Measurements from ENCODE around the gene TNFSF11.
"Not testable (repeated sequence)": the region's sequence is repeated elsewhere in the genome, so short reads cannot be mapped to it uniquely, and the experiment has no call there.

The TNFSF11 gene

GRCh38 chr13:42574011-42574410, at the start of gene TNFSF11:
Gene TNFSF11 (plus strand): TSS chr13:42574152. CDS start chr13:42574304, 152 bp downstream.
- DNase-seq, result peak; percentile 43 to 53

GRCh38 chr13:42524487-42525034, 49.4 kb upstream of the TNFSF11 start:
- DNase-seq, result no peak

DNA sequence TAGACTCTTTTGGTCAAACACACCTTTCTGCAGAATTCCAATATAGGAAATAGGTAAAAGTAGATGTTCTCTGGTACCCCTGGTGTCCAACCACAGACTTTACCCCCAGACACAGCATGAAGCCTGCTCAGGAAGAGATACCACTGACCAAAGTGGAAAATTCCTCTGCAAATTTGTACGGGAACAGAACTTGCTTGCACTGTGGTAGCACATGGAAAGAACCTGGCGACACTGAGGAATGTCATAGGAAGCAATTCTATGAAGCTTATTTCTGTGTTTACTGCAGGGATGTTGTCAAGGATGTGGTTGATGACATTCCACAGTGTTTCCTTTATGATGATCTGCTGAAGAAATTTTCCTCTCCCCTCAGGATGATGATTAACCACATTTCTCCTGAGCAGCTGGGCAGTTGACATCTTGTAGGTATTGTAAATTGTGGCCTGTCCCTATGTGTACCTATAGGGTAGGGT, 48.9 kb upstream of the TNFSF11 start:
- no peak for DNase-seq

- DNase-seq, result no peak
Measured at GRCh38 chr13:42526276-42526675, 47.7 kb upstream of the TNFSF11 start.

DNA sequence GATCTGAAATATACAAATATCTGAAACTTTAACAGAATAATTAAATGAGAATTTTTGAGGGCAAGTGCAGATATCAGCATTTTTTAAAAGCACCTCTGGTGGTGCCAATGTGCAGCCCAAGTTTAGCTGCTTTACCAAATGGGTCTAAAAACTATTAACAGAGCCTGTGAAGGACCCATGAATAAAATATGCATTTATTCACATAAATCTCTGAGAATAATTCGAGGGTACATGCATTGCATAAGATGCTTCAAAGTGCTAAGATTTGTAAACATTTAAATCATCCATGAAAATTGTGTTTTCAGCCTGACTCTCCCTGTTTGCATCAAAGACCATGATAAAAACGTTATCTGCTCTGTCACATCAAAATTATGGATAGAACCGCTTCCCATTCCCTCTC, 47.1 kb upstream of the TNFSF11 start:
- DNase-seq, result no peak

DNA sequence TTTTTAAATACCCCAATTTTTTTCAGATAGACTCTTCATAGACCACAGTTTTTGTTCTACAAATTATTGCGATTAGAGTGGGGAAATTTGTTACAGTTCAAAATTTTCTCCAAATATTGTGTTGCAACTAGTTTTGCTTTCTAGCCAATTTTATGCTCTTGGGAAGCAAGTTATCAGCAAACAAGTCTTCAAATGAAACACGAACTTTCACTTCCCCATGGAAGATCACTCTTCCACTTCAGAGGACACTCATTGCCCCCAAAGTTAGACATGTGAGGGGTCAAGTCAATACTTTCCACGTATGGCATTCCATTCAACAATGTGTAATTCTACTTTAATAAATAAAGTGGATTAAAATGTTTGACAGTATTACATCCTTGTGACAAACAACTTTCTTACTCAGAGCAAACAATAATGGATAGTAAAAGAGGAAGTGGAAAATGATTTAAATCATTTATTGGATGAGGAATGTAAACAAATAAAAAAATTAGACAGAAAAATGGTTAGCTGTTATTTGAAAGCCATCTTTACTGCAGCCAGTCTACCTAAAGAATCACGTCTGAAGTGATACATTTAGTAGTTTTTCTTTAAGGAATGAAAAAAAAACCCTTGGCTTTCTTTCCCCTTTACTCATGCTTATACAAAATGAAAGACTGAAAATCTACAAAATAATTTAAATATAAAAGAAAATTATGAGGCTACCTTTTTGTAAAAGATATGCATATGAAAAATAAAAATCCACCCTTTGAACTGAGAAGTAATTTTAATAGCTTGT, 41.2 kb upstream of the TNFSF11 start:
- no peak for DNase-seq

DNA sequence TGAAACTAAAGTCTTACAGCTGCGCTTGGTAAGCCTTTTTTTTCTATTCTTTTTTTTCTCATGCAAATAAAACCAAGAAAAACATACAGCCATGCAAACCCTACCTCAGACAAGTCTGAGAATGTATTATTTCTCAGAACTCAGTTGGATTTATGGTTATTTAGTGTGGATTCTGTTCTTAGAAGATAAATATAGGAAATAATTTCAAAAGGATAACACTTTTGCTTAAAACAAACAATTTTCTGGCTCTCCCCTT, 40.7 kb upstream of the TNFSF11 start:
- DNase-seq, result no peak

- DNase-seq, result no peak
Measured at GRCh38 chr13:42534785-42535184, 39.2 kb upstream of the TNFSF11 start.

DNA sequence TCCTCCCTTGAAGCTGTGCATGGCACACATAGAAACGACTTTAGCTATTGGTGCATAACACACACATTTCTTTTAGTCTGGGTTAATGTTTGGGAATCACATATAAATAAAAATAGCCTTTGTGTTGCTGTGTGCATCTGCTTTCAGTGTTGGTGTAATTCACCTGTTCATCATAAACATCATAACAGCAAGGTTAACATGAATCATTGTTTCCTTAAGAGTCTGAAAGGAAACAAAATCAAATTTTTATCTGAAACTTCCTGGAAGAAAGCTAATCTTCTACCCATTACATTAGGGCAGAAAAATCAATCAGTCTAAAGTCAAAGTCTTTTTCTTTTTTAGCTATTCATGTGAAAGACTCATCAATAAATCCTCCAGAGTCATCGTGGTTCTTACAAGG, 35.0 kb upstream of the TNFSF11 start:
- no peak for DNase-seq

GRCh38 chr13:42539670-42540069, 34.3 kb upstream of the TNFSF11 start:
- no peak for DNase-seq

GRCh38 chr13:42543215-42543797, 30.6 kb upstream of the TNFSF11 start:
- DNase-seq, result no peak

DNA sequence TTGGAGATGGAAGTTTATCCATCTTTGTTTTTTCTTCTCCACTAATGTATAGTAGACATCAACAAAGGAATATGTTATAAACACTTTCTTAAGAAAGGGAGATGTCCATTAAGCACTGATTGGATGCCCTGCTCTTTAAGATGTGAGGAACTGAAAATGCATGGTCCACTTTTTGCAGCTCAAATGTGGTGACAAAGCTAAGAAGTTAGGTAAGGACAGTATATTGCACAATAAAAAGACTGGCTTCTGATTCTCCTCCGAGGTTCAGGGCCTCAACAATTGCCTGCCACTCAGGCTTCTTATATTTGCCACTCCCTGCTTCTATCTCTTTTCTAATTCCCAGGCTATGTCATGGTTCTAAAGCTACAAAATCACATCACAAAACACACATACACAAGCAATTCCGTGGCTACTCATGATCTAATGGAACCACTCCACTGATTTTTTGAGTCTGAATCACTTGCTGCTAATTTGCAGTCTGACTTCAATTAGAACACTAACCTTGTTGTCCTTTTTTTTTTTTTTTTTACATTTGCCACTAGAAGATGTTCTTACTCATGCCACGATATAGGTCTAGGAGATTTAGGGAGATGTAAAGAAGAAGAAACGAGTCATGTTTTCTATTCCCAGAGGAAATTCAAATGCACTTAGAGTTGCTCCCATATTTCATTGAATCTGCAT, 29.6 kb upstream of the TNFSF11 start:
- no peak for DNase-seq

GRCh38 chr13:42545842-42546241, 28.1 kb upstream of the TNFSF11 start:
- DNase-seq, result no peak

DNA sequence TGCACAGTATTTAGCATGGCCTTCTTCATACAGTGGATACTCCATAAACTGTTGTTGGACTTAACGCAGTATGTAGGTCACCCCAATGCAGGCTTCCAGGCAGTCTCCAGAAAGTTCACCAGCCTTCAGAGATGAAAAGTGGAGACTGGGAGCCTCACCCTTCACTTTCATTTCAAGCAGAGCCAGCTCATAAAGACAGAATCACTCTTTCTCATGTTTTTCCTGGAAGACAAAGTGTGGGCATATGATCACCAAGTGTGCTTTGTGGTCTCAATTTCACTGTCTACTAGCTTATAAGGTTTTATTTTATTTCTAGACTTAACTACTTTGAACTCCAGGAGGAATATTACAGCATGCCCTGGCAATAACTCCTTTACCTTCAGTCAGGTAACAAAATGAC, 26.3 kb upstream of the TNFSF11 start:
- no peak for DNase-seq

DNA sequence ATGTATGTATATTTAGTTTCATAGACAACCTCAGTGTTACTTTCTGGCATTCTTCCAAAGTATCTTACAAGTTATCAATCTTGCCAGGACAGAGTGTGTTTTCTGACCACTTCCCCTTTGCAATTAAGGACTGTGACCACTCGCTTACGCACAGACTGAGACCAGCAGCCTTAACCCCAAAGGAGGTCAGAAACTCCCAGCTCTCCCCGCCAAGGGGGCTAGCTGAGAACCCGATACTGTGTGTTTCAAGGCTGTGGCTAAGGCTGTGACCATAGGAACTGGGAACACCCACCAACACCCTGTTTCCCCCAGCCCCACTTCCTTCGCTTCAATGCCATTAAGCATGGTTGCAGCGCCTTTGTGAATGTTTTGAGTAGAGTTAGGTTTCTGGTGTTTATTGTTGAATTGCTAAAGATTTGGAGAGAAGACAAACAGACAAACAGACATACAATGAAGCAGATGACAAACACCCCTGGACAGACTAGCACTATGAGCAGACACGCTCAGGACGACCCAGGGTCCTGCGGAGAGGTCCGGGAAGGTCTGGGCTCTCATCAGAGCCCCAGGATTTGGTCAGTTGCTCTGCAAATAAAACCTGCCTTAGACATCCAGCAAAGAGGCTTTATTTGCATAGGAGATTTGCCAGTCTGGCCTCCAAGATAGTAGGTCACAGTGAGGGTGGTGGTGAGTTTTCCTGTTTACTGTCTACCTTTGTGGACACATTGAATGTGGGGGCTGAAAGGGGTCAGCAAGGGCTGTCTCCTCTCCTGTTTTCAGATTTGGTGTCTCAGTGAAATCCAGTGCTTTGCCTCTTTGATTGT, 25.0 kb upstream of the TNFSF11 start:
- no peak for DNase-seq

DNA sequence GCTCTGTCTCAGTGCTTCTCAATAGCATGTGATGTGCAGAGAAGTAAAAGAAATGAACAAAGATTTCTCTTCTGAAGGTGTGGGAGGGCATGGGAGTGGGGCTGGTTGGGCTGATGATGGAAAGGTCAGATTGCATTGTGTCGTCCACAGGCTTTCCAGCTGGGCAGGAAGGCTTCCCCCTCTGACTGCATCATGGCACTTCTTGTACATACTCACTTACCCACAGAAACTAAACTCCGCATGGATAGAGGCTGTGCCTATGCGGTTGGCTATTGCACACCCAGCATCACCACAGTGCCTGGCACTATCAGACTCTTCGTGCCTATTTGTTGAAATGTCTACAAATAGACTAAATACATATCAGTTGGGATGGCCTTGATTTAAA, 24.4 kb upstream of the TNFSF11 start:
- no peak for DNase-seq

- no peak for DNase-seq
Measured at GRCh38 chr13:42551611-42552010, 22.3 kb upstream of the TNFSF11 start.

GRCh38 chr13:42553098-42554046, 20.6 kb upstream of the TNFSF11 start:
- no peak for DNase-seq

- DNase-seq, result no peak
Measured at GRCh38 chr13:42559057-42559456, 14.9 kb upstream of the TNFSF11 start.

GRCh38 chr13:42559573-42560218, 14.3 kb upstream of the TNFSF11 start:
- not testable (repeated sequence) for DNase-seq

GRCh38 chr13:42560320-42560719, 13.6 kb upstream of the TNFSF11 start:
- not testable (repeated sequence) for DNase-seq

Measured in activated T-cell treated with anti-CD3 and anti-CD28 coated beads, Interleukin-2, amount 50 U/mL, for 48 hours (primary cell).